ENCODE measurements around the gene ITPR2. TPM values are rescaled to one million over a fixed set of nuclear protein-coding genes. Genes with fewer than 3 reads are reported as not detected.

ITPR2 gene
- total and polyA plus RNA-seq, 2 of the 13 experiments (the other 11 are each of a cell fraction or from before 2014, with no cell fraction given), result 31.9 to 81.9 TPM

GRCh38 chr12:26807292-26807691 is 25.7 kb downstream of the ITPR2 start:
- no peak overlapping the region for H3K9ac ChIP-seq (ENCODE audit: insufficient read depth, low read depth, low read length)
- H3K27me3 ChIP-seq (ENCODE audit: control insufficient read depth in 1 of 2, insufficient read depth in 2 of 2, low read length in 2 of 2), result no peaks in the 10 kb centered on the region
- intact Hi-C loops (cut with micrococcal nuclease; ENCODE audit: unreplicated experiment), result no loop called here
- ChIA-PET CTCF (ENCODE audit: low intra/inter-chr PET ratio, low total read pairs) (no interaction called here), POLR2A (no interaction called here)
- peaks cover 1 to 28% of the 10 kb centered on the region in 2 experiments; a peak in 3 of 5 replicates for H3K36me3 ChIP-seq (replicated peaks in 1 of 2; ENCODE audit: control insufficient read depth in 1 of 2, insufficient read depth in 2 of 2, low read length in 2 of 2)
- peaks cover 55% of the 10 kb centered on the region for H3K4me1 ChIP-seq (ENCODE audit: insufficient read depth, low read length)
- H4K20me1 ChIP-seq (ENCODE audit: insufficient read depth, low read length), result peaks cover 27% of the 10 kb centered on the region; the same call in 1 of the 2 replicates
- H3K4me3 ChIP-seq (replicated peaks in 1 of 3; ENCODE audit: insufficient read depth in 1 of 3, low read depth in 2 of 3, low read length in 3 of 3), result no peak overlapping the region
- H3K9me3 ChIP-seq (ENCODE audit: low read length), result no peaks in the 10 kb centered on the region
- TF ChIP-seq GZF1 (CRISPR knock-in tag; IDR thresholded peaks at IDR 0.05) (no peak), TBP (CRISPR knock-in tag; IDR thresholded peaks at IDR 0.05) (no peak), ADNP (CRISPR knock-in tag; IDR thresholded peaks at IDR 0.05) (no peak), ZNF749 (CRISPR knock-in tag; IDR thresholded peaks at IDR 0.05; ENCODE audit: borderline replicate concordance) (no peak), ZFP36L2 (CRISPR knock-in tag; IDR thresholded peaks at IDR 0.05) (no peak), CTCF (CRISPR knock-in tag; IDR thresholded peaks at IDR 0.05) (no peak), MXD4 (CRISPR knock-in tag; IDR thresholded peaks at IDR 0.05) (no peak), GATAD1 (CRISPR knock-in tag; IDR thresholded peaks at IDR 0.05) (no peak), ATF3 (CRISPR knock-in tag; IDR thresholded peaks at IDR 0.05) (no peak)
- TF ChIP-seq, protein P1, sequence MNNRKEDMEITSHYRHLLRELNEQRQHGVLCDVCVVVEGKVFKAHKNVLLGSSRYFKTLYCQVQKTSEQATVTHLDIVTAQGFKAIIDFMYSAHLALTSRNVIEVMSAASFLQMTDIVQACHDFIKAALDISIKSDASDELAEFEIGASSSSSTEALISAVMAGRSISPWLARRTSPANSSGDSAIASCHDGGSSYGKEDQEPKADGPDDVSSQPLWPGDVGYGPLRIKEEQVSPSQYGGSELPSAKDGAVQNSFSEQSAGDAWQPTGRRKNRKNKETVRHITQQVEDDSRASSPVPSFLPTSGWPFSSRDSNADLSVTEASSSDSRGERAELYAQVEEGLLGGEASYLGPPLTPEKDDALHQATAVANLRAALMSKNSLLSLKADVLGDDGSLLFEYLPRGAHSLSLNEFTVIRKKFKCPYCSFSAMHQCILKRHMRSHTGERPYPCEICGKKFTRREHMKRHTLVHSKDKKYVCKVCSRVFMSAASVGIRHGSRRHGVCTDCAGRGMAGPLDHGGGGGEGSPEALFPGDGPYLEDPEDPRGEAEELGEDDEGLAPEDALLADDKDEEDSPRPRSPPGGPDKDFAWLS (CRISPR knock-in tag; IDR thresholded peaks at IDR 0.05; ENCODE audit: borderline replicate concordance), result no peak
- no TSS peak for BruUV-seq (replicated peaks)
- 89% methylated on average over 1 of the region's 1 CpG for WGBS (ENCODE audit: low lambda C conversion rate)
- no peak overlapping the region for H2AFZ ChIP-seq (ENCODE audit: low read length)
- no peak overlapping the region for H3K27ac ChIP-seq (ENCODE audit: extremely low read length, insufficient read depth, low read length)
- H3K79me2 ChIP-seq (ENCODE audit: insufficient read depth, low read length), result peaks cover 84% of the 10 kb centered on the region
- no peak for ATAC-seq
- H3K4me2 ChIP-seq (ENCODE audit: low read depth, low read length), result no peak overlapping the region
- in situ Hi-C loops (cut with HindIII; ENCODE audit: extremely low pct_ligation_motif_present, low pct_unique_long_range_greater_than_20kb), result no loop called here
- no peak for DNase-seq (ENCODE audit: low spot score)
- no peak for FAIRE-seq
